ENCODE data around the gene COL18A1.

- TF ChIP-seq PATZ1 (CRISPR knock-in tag; IDR thresholded peaks at IDR 0.05; ENCODE audit: borderline replicate concordance) (no peak), ARNTL (CRISPR knock-in tag; IDR thresholded peaks at IDR 0.05; ENCODE audit: borderline replicate concordance, low read depth) (no peak), PPARA (CRISPR knock-in tag; IDR thresholded peaks at IDR 0.05; ENCODE audit: borderline replicate concordance) (no peak), ZNF8 (CRISPR knock-in tag; IDR thresholded peaks at IDR 0.05) (no peak), ZFP3 (CRISPR knock-in tag; IDR thresholded peaks at IDR 0.05) (no peak), ZC3H10 (CRISPR knock-in tag; IDR thresholded peaks at IDR 0.05) (no peak), ZNF565 (CRISPR knock-in tag; conservative IDR thresholded peaks at IDR 0.05; ENCODE audit: low read depth) (no peak), RARB (CRISPR knock-in tag; IDR thresholded peaks at IDR 0.05) (no peak), CSDC2 (CRISPR knock-in tag; IDR thresholded peaks at IDR 0.05) (no peak)
These were observed 132.9 kb downstream of the COL18A1 start for GRCh38 chr21:45537746-45538291.
